22Rv1 (cell line): ENCODE measurements around the gene COPZ1.

Experiments used
- CTCF ChIP-seq: fragments of 450-650 bp; IDR thresholded peaks from 2 replicates; pipeline ENCODE4 v1.5.1; 2017; ENCODE audit warnings: mild to moderate bottlenecking
- ZFX ChIP-seq: fragments of 450-650 bp; IDR thresholded peaks from 2 replicates; pipeline ENCODE4 v1.6.1; 2017; ENCODE audit warnings: antibody characterized with exemption, borderline replicate concordance

GRCh38 chr12:54356951-54357356 lies 32.0 kb downstream of the COPZ1 start:
- TF ChIP-seq CTCF: no peak
- no peak for TF ChIP-seq ZFX
